ENCODE data around the gene NRG4.
"Not testable (repeated sequence)": the region's sequence is repeated elsewhere in the genome, so short reads cannot be mapped to it uniquely, and the experiment has no call there.

NRG4 gene, protein sequence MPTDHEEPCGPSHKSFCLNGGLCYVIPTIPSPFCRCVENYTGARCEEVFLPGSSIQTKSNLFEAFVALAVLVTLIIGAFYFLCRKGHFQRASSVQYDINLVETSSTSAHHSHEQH

GRCh38 chr15:76011627-76012551, at the start of gene NRG4:
Gene NRG4, minus strand, starts transcription at chr15:76012424. Its CDS starts 1,194 bp downstream, at chr15:76011230.
- Mint-ChIP-seq H3K9me3 (peaks cover 11% of the 10 kb centered on the region), H3K36me3 (ENCODE audit: low read depth) (peaks cover under 1% of the 10 kb centered on the region), H3K27ac (no peak within 1 kb of the TSS), H3K4me1 (ENCODE audit: low read depth) (peaks cover 6% of the 10 kb centered on the region), H3K27me3 (peaks cover 63% of the 10 kb centered on the region), H3K4me3 (peak within 1 kb of the TSS; percentile 15)

DNA sequence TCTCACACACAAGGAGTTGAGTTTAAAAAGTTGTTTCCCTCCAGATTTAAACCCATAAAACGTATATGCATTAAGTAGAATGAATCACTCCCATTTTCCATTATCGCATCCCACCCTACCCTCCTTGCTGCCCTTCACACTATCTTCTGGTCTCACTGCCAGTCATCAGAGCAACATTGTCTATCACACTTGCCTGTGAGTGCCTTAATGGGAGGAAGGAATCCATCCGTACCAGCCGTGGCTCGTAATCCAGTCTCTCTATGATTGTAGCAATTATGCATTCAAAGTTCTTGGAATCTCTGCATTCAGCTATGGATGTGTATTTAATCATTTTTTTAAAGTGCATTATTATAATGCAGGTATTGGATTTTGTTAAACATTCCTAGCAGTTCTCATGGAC, 49.5 kb upstream of the NRG4 start:
- H3K36me3 Mint-ChIP-seq (ENCODE audit: low read depth), result no peaks in the 10 kb centered on the region
- H3K9me3 Mint-ChIP-seq, result no peaks in the 10 kb centered on the region
- no peak overlapping the region for H3K4me3 Mint-ChIP-seq
- H3K27ac Mint-ChIP-seq, result no peak overlapping the region
- peaks cover 64% of the 10 kb centered on the region for H3K4me1 Mint-ChIP-seq (ENCODE audit: low read depth)
- peaks cover 84% of the 10 kb centered on the region for H3K27me3 Mint-ChIP-seq

DNA sequence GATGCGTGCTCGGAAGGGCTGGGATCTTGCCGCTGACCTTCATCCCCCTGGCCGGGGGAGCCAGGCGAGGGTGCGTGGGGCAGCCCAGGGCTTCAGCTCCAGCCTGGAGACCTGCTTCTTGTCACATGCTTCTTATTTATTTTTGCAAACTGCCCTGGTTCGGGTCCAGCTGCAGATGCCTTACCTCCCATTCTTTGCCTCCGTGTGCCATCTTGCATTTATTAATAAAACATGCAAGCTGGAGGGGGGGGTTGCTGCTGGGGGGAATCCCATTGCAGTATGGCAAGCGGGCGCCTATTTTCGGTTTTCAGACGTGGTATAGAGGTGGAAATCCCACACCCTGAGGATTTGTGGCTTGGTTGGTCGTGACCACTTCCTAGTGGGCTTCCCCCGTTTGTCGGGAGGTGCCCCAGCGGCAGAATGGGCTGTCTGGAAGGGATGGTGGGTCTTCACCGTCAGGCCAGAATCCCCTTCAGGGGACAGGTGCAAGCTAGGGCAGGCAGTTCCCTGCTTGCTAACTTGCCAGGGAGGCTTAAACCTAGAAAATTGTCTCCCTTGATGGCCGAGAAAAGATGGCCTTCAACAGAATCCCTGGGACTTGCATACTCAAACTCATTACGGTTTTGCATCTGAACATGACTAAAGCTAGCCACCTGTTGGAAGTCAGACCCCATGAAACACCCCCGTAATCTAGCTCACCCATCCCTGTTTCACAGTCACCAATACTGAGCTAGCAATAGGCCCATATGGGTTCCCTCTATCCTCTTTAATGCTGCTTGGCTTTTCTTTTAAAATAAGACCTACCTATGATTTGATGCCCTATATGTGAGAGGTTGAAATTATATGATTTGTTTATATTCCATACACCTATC, 48.1 kb upstream of the NRG4 start:
- peak overlapping the region; percentile 21 for H3K27ac Mint-ChIP-seq
- H3K4me1 Mint-ChIP-seq (ENCODE audit: low read depth), result peaks cover 59% of the 10 kb centered on the region

GRCh38 chr15:76059320-76060117, 47.3 kb upstream of the NRG4 start, which contains the start of gene TMEM266:
Gene TMEM266, plus strand, starts transcription at chr15:76059985. Its CDS starts 74,279 bp downstream, at chr15:76134264.
- H3K36me3 Mint-ChIP-seq (ENCODE audit: low read depth), result no peaks in the 10 kb centered on the region
- H3K27me3 Mint-ChIP-seq, result peaks cover 67% of the 10 kb centered on the region
- peak within 1 kb of the TSS; percentile 77 for H3K4me3 Mint-ChIP-seq
- H3K4me1 Mint-ChIP-seq (ENCODE audit: low read depth), result peaks cover 54% of the 10 kb centered on the region
- no peaks in the 10 kb centered on the region for H3K9me3 Mint-ChIP-seq
- H3K27ac Mint-ChIP-seq, result peak within 1 kb of the TSS; percentile 49

More for the DNA sequence above, 48.1 kb upstream of the NRG4 start:
- H3K9me3 Mint-ChIP-seq, result no peaks in the 10 kb centered on the region
- no peaks in the 10 kb centered on the region for H3K36me3 Mint-ChIP-seq (ENCODE audit: low read depth)
- H3K27me3 Mint-ChIP-seq, result peaks cover 76% of the 10 kb centered on the region
- H3K4me3 Mint-ChIP-seq, result peak overlapping the region; percentile 77

- peaks cover 66% of the 10 kb centered on the region for H3K27me3 Mint-ChIP-seq
- H3K36me3 Mint-ChIP-seq (ENCODE audit: low read depth), result no peaks in the 10 kb centered on the region
- H3K4me1 Mint-ChIP-seq (ENCODE audit: low read depth), result peaks cover 54% of the 10 kb centered on the region
- H3K9me3 Mint-ChIP-seq, result no peaks in the 10 kb centered on the region
- peak overlapping the region; percentile 49 for H3K27ac Mint-ChIP-seq
- peak overlapping the region; percentile 75 for H3K4me3 Mint-ChIP-seq
Measured at GRCh38 chr15:76058714-76059319, 46.6 kb upstream of the NRG4 start.

- H3K27ac Mint-ChIP-seq, result no peak overlapping the region
- no peaks in the 10 kb centered on the region for H3K36me3 Mint-ChIP-seq (ENCODE audit: low read depth)
- no peaks in the 10 kb centered on the region for H3K9me3 Mint-ChIP-seq
- H3K4me1 Mint-ChIP-seq (ENCODE audit: low read depth), result peaks cover 52% of the 10 kb centered on the region
- H3K4me3 Mint-ChIP-seq, result no peak overlapping the region
- peaks cover 57% of the 10 kb centered on the region for H3K27me3 Mint-ChIP-seq
Measured at GRCh38 chr15:76057332-76058000, 45.2 kb upstream of the NRG4 start.

- peak overlapping the region; percentile 6 for H3K4me3 Mint-ChIP-seq
- H3K27me3 Mint-ChIP-seq, result peaks cover 51% of the 10 kb centered on the region
- H3K27ac Mint-ChIP-seq, result no peak overlapping the region
Measured at GRCh38 chr15:76056931-76057330, 44.7 kb upstream of the NRG4 start.

GRCh38 chr15:76054201-76054600, 42.0 kb upstream of the NRG4 start:
- Mint-ChIP-seq H3K27me3 (peaks cover 37% of the 10 kb centered on the region), H3K4me1 (ENCODE audit: low read depth) (peaks cover 25% of the 10 kb centered on the region)
- not testable (repeated sequence) for H3K36me3 Mint-ChIP-seq (ENCODE audit: low read depth); H3K4me3 Mint-ChIP-seq; H3K27ac Mint-ChIP-seq; H3K9me3 Mint-ChIP-seq

More at GRCh38 chr15:76056931-76057330, 44.7 kb upstream of the NRG4 start:
- Mint-ChIP-seq H3K36me3 (ENCODE audit: low read depth) (no peaks in the 10 kb centered on the region), H3K9me3 (no peaks in the 10 kb centered on the region), H3K4me1 (ENCODE audit: low read depth) (peaks cover 46% of the 10 kb centered on the region)

DNA sequence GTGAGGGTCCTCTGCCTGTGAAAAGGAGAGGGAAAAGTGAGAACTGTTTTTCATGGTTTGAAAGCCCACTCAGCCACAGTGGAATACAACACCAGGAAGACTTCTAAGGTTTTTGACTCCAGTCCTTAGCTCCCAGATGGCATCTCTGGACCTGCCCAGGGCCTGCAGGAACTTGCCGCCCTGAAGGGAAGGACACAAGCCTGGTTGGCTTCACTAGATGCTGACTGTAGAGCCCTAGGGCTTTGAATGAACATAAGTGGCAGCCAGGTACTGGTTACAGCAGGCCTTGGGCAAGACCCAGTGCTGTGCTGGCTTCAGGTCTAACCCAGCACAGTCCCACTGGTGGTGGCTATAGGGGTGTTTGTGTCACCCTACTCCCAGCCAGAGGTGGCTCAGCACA, 26.3 kb upstream of the NRG4 start:
- H3K9me3 Mint-ChIP-seq, result peaks cover 24% of the 10 kb centered on the region
- H3K27me3 Mint-ChIP-seq, result peaks cover 35% of the 10 kb centered on the region
- no peak overlapping the region for H3K4me3 Mint-ChIP-seq
- H3K4me1 Mint-ChIP-seq (ENCODE audit: low read depth), result no peaks in the 10 kb centered on the region
- H3K27ac Mint-ChIP-seq, result no peak overlapping the region
- H3K36me3 Mint-ChIP-seq (ENCODE audit: low read depth), result peaks cover 5% of the 10 kb centered on the region

DNA sequence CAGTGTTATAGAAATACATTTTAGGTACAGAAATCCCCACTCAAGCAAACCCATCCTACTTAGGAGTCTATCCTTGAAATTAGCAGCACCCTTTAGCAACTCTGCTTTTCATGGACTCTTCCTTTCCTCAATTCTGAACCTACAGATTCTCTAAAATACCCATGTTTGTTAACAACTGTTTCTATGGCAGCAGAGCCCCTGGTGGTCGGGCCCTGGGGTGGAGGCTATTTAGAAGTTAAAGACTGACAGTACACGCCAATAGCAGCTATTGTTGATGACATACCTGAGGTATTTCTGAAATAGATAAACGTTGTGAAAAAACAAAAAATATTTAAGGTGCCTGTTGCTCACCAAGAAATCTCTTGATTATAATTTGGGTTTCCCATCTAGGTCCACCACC, 23.4 kb upstream of the NRG4 start:
- Mint-ChIP-seq H3K4me3 (no peak overlapping the region), H3K9me3 (peaks cover 7% of the 10 kb centered on the region), H3K4me1 (ENCODE audit: low read depth) (no peaks in the 10 kb centered on the region), H3K36me3 (ENCODE audit: low read depth) (no peaks in the 10 kb centered on the region), H3K27me3 (peaks cover 14% of the 10 kb centered on the region), H3K27ac (no peak overlapping the region)

DNA sequence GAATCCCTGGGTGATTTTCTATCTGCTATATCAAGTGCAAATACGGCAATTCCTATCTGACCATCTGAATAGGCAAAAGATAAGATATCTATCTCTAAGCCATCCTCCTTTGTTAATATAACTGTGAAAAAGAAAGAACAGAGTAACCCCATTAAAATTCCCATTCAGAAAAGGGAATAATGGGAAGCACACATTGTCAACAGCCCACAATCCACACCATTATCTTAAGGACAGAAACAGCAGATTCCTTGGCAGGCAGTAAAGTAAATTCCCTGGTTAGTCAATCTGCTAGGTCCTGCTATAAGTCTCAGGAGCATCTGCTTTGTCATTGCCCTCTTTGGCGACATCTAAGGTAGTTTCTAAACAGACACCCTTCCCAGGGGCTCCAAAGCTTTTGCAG, 21.9 kb upstream of the NRG4 start:
- Mint-ChIP-seq H3K27me3 (peaks cover 5% of the 10 kb centered on the region), H3K9me3 (no peaks in the 10 kb centered on the region), H3K36me3 (ENCODE audit: low read depth) (no peaks in the 10 kb centered on the region), H3K27ac (no peak overlapping the region), H3K4me3 (no peak overlapping the region), H3K4me1 (ENCODE audit: low read depth) (no peaks in the 10 kb centered on the region)

- no peak overlapping the region for H3K4me3 Mint-ChIP-seq
- H3K27ac Mint-ChIP-seq, result no peak overlapping the region
- H3K4me1 Mint-ChIP-seq (ENCODE audit: low read depth), result no peaks in the 10 kb centered on the region
- H3K36me3 Mint-ChIP-seq (ENCODE audit: low read depth), result no peaks in the 10 kb centered on the region
- peaks cover 5% of the 10 kb centered on the region for H3K27me3 Mint-ChIP-seq
- H3K9me3 Mint-ChIP-seq, result no peaks in the 10 kb centered on the region
Measured at GRCh38 chr15:76033438-76033837, 21.2 kb upstream of the NRG4 start.

- H3K36me3 Mint-ChIP-seq (ENCODE audit: low read depth), result no peaks in the 10 kb centered on the region
- peaks cover 9% of the 10 kb centered on the region for H3K27me3 Mint-ChIP-seq
- H3K4me3 Mint-ChIP-seq, result no peak overlapping the region
- H3K9me3 Mint-ChIP-seq, result no peaks in the 10 kb centered on the region
- no peaks in the 10 kb centered on the region for H3K4me1 Mint-ChIP-seq (ENCODE audit: low read depth)
- no peak overlapping the region for H3K27ac Mint-ChIP-seq
Measured at GRCh38 chr15:76032046-76032445, 19.8 kb upstream of the NRG4 start.
